HG03342 (cell line): ENCODE results near the gene EDA2R.

Source experiments
- ATAC-seq: cut with Tn5 transposase; IDR thresholded peaks from one replicate; pipeline ENCODE4 v1.9.1; 2021; ENCODE audit warnings: mild to moderate bottlenecking, moderate library complexity; ENCODE audit not compliant: unreplicated experiment

Gene EDA2R

DNA sequence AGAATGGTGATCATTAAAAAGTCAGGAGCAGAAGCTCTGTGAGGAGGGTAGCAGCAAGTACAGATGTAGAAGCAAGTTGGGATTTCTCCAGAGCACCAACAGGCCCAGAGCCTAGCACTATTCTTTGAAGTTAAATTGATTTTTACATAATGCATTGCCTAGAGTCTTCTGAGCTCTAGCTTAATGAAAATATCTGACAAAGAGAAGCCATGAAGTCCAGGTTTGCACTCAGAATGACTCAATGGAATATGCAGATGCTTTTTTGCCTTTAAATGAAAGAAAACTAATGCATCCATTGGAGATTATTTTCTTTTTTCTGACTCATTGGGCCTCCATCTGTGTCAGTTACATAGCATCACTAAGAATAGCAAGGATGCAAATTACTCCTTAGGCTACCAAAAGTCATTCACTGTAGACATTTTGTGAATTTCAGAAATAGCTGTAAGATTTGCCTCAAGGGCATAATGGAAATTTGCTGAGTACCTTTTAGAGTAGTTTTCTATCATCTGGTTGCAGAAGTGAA lies 91.0 kb downstream of the EDA2R start:
- ATAC-seq, result no peak
